Endothelial cell of hepatic sinusoid (primary cell): ENCODE data around the gene RNF220.

Experiments
- in situ Hi-C: cut with HindIII; loops from 2 replicates; pipeline ENCODE4 v1.10.0; 2017; ENCODE audit warnings: low sequenced_read_pairs

The RNF220 gene

GRCh38 chr1:44605914-44606615 is 201.0 kb downstream of the RNF220 start:
- in situ Hi-C loops, result no loop called here

- in situ Hi-C loops, result no loop called here
Observed at GRCh38 chr1:44606701-44607281, 201.7 kb downstream of the RNF220 start.

GRCh38 chr1:44608141-44608540 is 203.1 kb downstream of the RNF220 start:
- in situ Hi-C loops, result no loop called here

GRCh38 chr1:44609412-44609767 is 204.3 kb downstream of the RNF220 start:
- in situ Hi-C loops, result no loop called here

GRCh38 chr1:44609768-44610526 is 204.9 kb downstream of the RNF220 start:
- in situ Hi-C loops, result no loop called here

GRCh38 chr1:44610527-44611148 is 205.6 kb downstream of the RNF220 start:
- in situ Hi-C loops, result no loop called here

GRCh38 chr1:44611419-44611818 is 206.4 kb downstream of the RNF220 start:
- in situ Hi-C loops, result no loop called here

GRCh38 chr1:44611866-44612265 is 206.8 kb downstream of the RNF220 start:
- in situ Hi-C loops, result no loop called here

- in situ Hi-C loops, result no loop called here
Observed at GRCh38 chr1:44613941-44614340, 208.9 kb downstream of the RNF220 start.

GRCh38 chr1:44616284-44616990 is 211.4 kb downstream of the RNF220 start:
- in situ Hi-C loops, result no loop called here

GRCh38 chr1:44616991-44617702 is 212.1 kb downstream of the RNF220 start:
- in situ Hi-C loops, result no loop called here

- in situ Hi-C loops, result no loop called here
Observed at GRCh38 chr1:44617703-44618029, 212.6 kb downstream of the RNF220 start.

- in situ Hi-C loops, result no loop called here
Observed at GRCh38 chr1:44619261-44619900, 214.3 kb downstream of the RNF220 start.

- in situ Hi-C loops, result no loop called here
Observed at GRCh38 chr1:44620072-44620471, 215.0 kb downstream of the RNF220 start.

- in situ Hi-C loops, result no loop called here
Observed at GRCh38 chr1:44621841-44622286, 216.8 kb downstream of the RNF220 start.

GRCh38 chr1:44624268-44624901 is 219.3 kb downstream of the RNF220 start:
- in situ Hi-C loops, result no loop called here

- in situ Hi-C loops, result no loop called here
Observed at GRCh38 chr1:44625348-44625747, 220.3 kb downstream of the RNF220 start.

GRCh38 chr1:44628962-44629756 is 224.1 kb downstream of the RNF220 start:
- in situ Hi-C loops, result no loop called here

- in situ Hi-C loops, result no loop called here
Observed at GRCh38 chr1:44630116-44630515, 225.1 kb downstream of the RNF220 start.
